A673 (cell line): ENCODE results near the gene AGT. TPM values are rescaled to one million over a fixed set of nuclear protein-coding genes. Genes with fewer than 3 reads are reported as not detected.
"Not testable (repeated sequence)": the region's sequence is repeated elsewhere in the genome, so short reads cannot be mapped to it uniquely, and the experiment has no call there.

ENCODE experiments used
- BruUV-seq: library from RNA; stranded (reverse); fragments of 400-500 nt; replicated peaks from 2 replicates; lab custom pipeline; 2021; lab: Mats Ljungman, UMichigan
- CTCF ChIA-PET: fragments of 300-600 bp; sonication (Branson Sonifier 250); formaldehyde crosslinking; loops from one replicate; lab custom pipeline; 2022; ENCODE audit warnings: antibody characterized with exemption; lab: Charles Lee
- POLR2A ChIA-PET: fragments of 300-600 bp; sonication (Branson Sonifier 250); formaldehyde crosslinking; loops from one replicate; lab custom pipeline; 2022; ENCODE audit warnings: antibody characterized with exemption; ENCODE audit not compliant: low non-redundant PET; lab: Charles Lee
- DNase-seq: peaks from one replicate; pipeline ENCODE4 v3.0.0-alpha.2; 2015; ENCODE audit warnings: low spot score
- H3K27ac ChIP-seq: fragments of 200-600 bp; sonication (generic); 2 replicates; pipeline ENCODE4 v1.5.1; 2016; ENCODE audit warnings: mixed run types, low read depth, mild to moderate bottlenecking, mixed read lengths, antibody characterized with exemption, low read length; ENCODE audit not compliant: poor library complexity, severe bottlenecking
- H3K27me3 ChIP-seq: fragments of 200-600 bp; sonication (generic); replicated peaks from 2 replicates; pipeline ENCODE4 v1.6.1; 2017; ENCODE audit warnings: mixed run types, low read depth, mild to moderate bottlenecking, mixed read lengths, antibody characterized with exemption, low read length; ENCODE audit not compliant: insufficient read depth, poor library complexity
- H3K36me3 ChIP-seq: fragments of 200-600 bp; sonication (generic); 2 replicates; pipeline ENCODE4 v1.6.1; 2016; ENCODE audit warnings: mixed run types, mild to moderate bottlenecking, mixed read lengths, antibody characterized with exemption, low read length; ENCODE audit not compliant: insufficient read depth, poor library complexity, severe bottlenecking
- H3K4me1 ChIP-seq: fragments of 200-600 bp; sonication (generic); 2 replicates; pipeline ENCODE4 v1.6.1; 2017; ENCODE audit warnings: mixed run types, mild to moderate bottlenecking, mixed read lengths, antibody characterized with exemption, low read length; ENCODE audit not compliant: insufficient read depth, poor library complexity, severe bottlenecking
- H3K4me3 ChIP-seq: fragments of 200-600 bp; sonication (generic); 2 replicates; pipeline ENCODE4 v1.5.1; 2016; ENCODE audit warnings: low read depth, mixed run types, mild to moderate bottlenecking, mixed read lengths, low read length; ENCODE audit not compliant: poor library complexity, severe bottlenecking
- H3K9me3 ChIP-seq: fragments of 200-600 bp; sonication (generic); 2 replicates; pipeline ENCODE4 v1.6.1; 2016; ENCODE audit warnings: mixed run types, low read depth, mild to moderate bottlenecking, mixed read lengths, antibody characterized with exemption, low read length; ENCODE audit not compliant: poor library complexity, severe bottlenecking
- CTCF ChIP-seq: fragments of 300-800, 200-600 bp; sonication (generic); conservative IDR thresholded peaks from 2 replicates; pipeline ENCODE4 v1.5.1; 2017; ENCODE audit warnings: low read depth, mild to moderate bottlenecking, antibody characterized with exemption, low read length, moderate library complexity, mixed read lengths
- EZH2 ChIP-seq: fragments of 200-600 bp; sonication (generic); IDR thresholded peaks from 2 replicates; pipeline ENCODE4 v1.6.1; 2017; ENCODE audit warnings: borderline replicate concordance, low read depth, mild to moderate bottlenecking, mixed read lengths, antibody characterized with exemption, low read length; ENCODE audit not compliant: poor library complexity, severe bottlenecking
- intact Hi-C: fragments of 100-400 bp; cut with micrococcal nuclease; formaldehyde crosslinking; loops from one replicate; pipeline ENCODE4 v1.10.0; 2022; ENCODE audit not compliant: unreplicated experiment
- total RNA-seq: library from RNA; stranded (reverse); gene quantifications from 2 replicates; pipeline ENCODE4 v1.2.3, GENCODE V29; 2021

The AGT gene
- total RNA-seq, 1 experiment from 2014 or later = not detected

- intact Hi-C loops = no loop called here
- no peaks in the 10 kb centered on the region for H3K36me3 ChIP-seq
- DNase-seq = no peak
- POLR2A ChIA-PET = no interaction called here
- H3K9me3 ChIP-seq = no peaks in the 10 kb centered on the region
- BruUV-seq = no TSS peak
- no peak for TF ChIP-seq CTCF
- TF ChIP-seq EZH2 = no peak
- no peak overlapping the region for H3K27ac ChIP-seq
- no peaks in the 10 kb centered on the region for H3K27me3 ChIP-seq
- no peaks in the 10 kb centered on the region for H3K4me1 ChIP-seq
- CTCF ChIA-PET = no interaction called here
- H3K4me3 ChIP-seq = no peak overlapping the region
These were observed 14.9 kb upstream of the AGT start for GRCh38 chr1:230728710-230729392.

GRCh38 chr1:230725256-230726012, 11.5 kb upstream of the AGT start:
- H3K36me3 ChIP-seq = no peaks in the 10 kb centered on the region
- no peak for DNase-seq
- H3K4me1 ChIP-seq = no peaks in the 10 kb centered on the region
- H3K9me3 ChIP-seq = no peaks in the 10 kb centered on the region
- BruUV-seq = no TSS peak
- no peaks in the 10 kb centered on the region for H3K27me3 ChIP-seq
- CTCF ChIA-PET = no interaction called here
- TF ChIP-seq CTCF (no peak), EZH2 (no peak)
- POLR2A ChIA-PET = no interaction called here
- H3K4me3 ChIP-seq = no peak overlapping the region
- no peak overlapping the region for H3K27ac ChIP-seq
- intact Hi-C loops = no loop called here

- intact Hi-C loops, H3K4me1 ChIP-seq, H3K27ac ChIP-seq, H3K27me3 ChIP-seq, H3K36me3 ChIP-seq, H3K9me3 ChIP-seq, POLR2A ChIA-PET, DNase-seq, BruUV-seq, CTCF ChIA-PET, H3K4me3 ChIP-seq: not testable (repeated sequence)
These were observed 8.1 kb upstream of the AGT start for GRCh38 chr1:230721849-230722522.
